PC-3 (cell line): ENCODE data around the gene CCDC141. TPM values are rescaled to one million over a fixed set of nuclear protein-coding genes. Genes with fewer than 3 reads are reported as not detected.
A peak's percentile ranks its signal among the peaks of the same experiment; 100 is the strongest.

Experiments
- ATAC-seq: fragments of 200-7000 bp; cut with Tn5 transposase; 2 replicates; pipeline ENCODE4 v1.9.1; 2020; ENCODE audit warnings: mild to moderate bottlenecking, moderate library complexity
- BruUV-seq: library from RNA; stranded (reverse); fragments of 400-500 nt; replicated peaks from 2 replicates; lab custom pipeline; 2021; lab: Mats Ljungman, UMichigan
- CTCF ChIA-PET: fragments of 300-600 bp; sonication (Branson Sonifier 250); formaldehyde crosslinking; loops from one replicate; lab custom pipeline; 2022; ENCODE audit warnings: antibody characterized with exemption; lab: Charles Lee
- POLR2A ChIA-PET: fragments of 300-600 bp; sonication (Branson Sonifier 250); formaldehyde crosslinking; loops from one replicate; lab custom pipeline; 2022; ENCODE audit warnings: antibody characterized with exemption; ENCODE audit not compliant: unreplicated experiment; lab: Charles Lee
- DNase-seq: peaks from one replicate; pipeline ENCODE4 v3.0.0-alpha.2; 2015
- H2AFZ ChIP-seq: fragments of 300-600 bp; sonication (generic); 2 replicates; pipeline ENCODE4 v1.6.0; 2016; ENCODE audit warnings: antibody characterized with exemption, low read length
- H3F3A ChIP-seq: fragments of 300-600 bp; sonication (generic); one replicate; pipeline ENCODE4 v1.6.0; 2017; ENCODE audit warnings: antibody characterized with exemption, low read length, control low read depth, mild to moderate bottlenecking; ENCODE audit not compliant: unreplicated experiment
- H3K27ac ChIP-seq: fragments of 300-600 bp; sonication (generic); 2 replicates; pipeline ENCODE4 v1.5.1; 2016; ENCODE audit warnings: mild to moderate bottlenecking, low read length
- H3K27me3 ChIP-seq: fragments of 300-600 bp; sonication (generic); 2 replicates; pipeline ENCODE4 v1.6.1; 2016; ENCODE audit warnings: low read length, mixed read lengths
- H3K36me3 ChIP-seq: fragments of 300-600 bp; sonication (generic); 2 replicates; pipeline ENCODE4 v1.6.1; 2016; ENCODE audit warnings: low read depth, mixed run types, low read length, mixed read lengths
- H3K4me1 ChIP-seq: fragments of 300-600 bp; sonication (generic); 2 replicates; pipeline ENCODE4 v1.5.1; 2016; ENCODE audit warnings: low read length; ENCODE audit not compliant: insufficient read depth
- H3K4me2 ChIP-seq: fragments of 300-600 bp; sonication (generic); 2 replicates; pipeline ENCODE4 v1.6.0; 2016; ENCODE audit warnings: low read length
- H3K4me3 ChIP-seq: fragments of 300-600 bp; sonication (generic); 2 replicates; pipeline ENCODE4 v1.5.1; 2016; ENCODE audit warnings: mild to moderate bottlenecking, low read length, mixed read lengths
- H3K79me2 ChIP-seq: fragments of 300-600 bp; sonication (generic); 2 replicates; pipeline ENCODE4 v1.6.1; 2017; ENCODE audit warnings: low read length, mixed read lengths
- H3K9ac ChIP-seq: fragments of 300-600 bp; sonication (generic); 2 replicates; pipeline ENCODE4 v1.6.0; 2016; ENCODE audit warnings: mild to moderate bottlenecking, low read length
- H3K9me2 ChIP-seq: fragments of 300-600 bp; sonication (generic); replicated peaks from 2 replicates; pipeline ENCODE4 v1.6.1; 2016; ENCODE audit warnings: mixed run types, low read length, mixed read lengths
- H3K9me3 ChIP-seq: fragments of 300-600 bp; sonication (generic); 2 replicates; pipeline ENCODE4 v1.6.1; 2016; ENCODE audit warnings: low read length, mixed read lengths
- H4K20me1 ChIP-seq: fragments of 300-600 bp; sonication (generic); 2 replicates; pipeline ENCODE4 v1.6.1; 2016; ENCODE audit warnings: low read length, mixed read lengths
- CTCF ChIP-seq: fragments of 300-600 bp; sonication (generic); conservative IDR thresholded peaks from 2 replicates; pipeline ENCODE4 v1.5.1; 2017; ENCODE audit warnings: antibody characterized with exemption, low read depth, mild to moderate bottlenecking, low read length
- EZH2 ChIP-seq: fragments of 300-600 bp; sonication (generic); IDR thresholded peaks from one replicate; pipeline ENCODE4 v1.6.1; 2017; ENCODE audit warnings: antibody characterized with exemption, mild to moderate bottlenecking, low read length; ENCODE audit not compliant: unreplicated experiment
- EZH2phosphoT487 ChIP-seq: fragments of 300-600 bp; sonication (generic); IDR thresholded peaks from 2 replicates; pipeline ENCODE4 v1.6.1; 2018; ENCODE audit warnings: mild to moderate bottlenecking, antibody characterized with exemption, low read length, borderline replicate concordance
- intact Hi-C: fragments of 100-400 bp; cut with micrococcal nuclease; formaldehyde crosslinking; loops from 2 replicates; pipeline ENCODE4 v1.9.0; 2023
- total RNA-seq: library from RNA; depleted of rRNA; stranded (reverse); fragments of >200 nt; gene quantifications from 2 replicates; pipeline ENCODE4 v1.2.3, GENCODE V29; 2014

CCDC141 gene
- total RNA-seq, 1 experiment from 2014 or later, result 1.1 TPM

- TF ChIP-seq EZH2phosphoT487, result no peak
- no peak for TF ChIP-seq CTCF
- no peak for TF ChIP-seq EZH2
- Histone ChIP-seq H2AFZ (no peak overlapping the region), H3K27ac (no peak overlapping the region), H3K36me3 (no peaks in the 10 kb centered on the region), H3K9ac (no peak overlapping the region), H3K4me1 (peaks cover 32% of the 10 kb centered on the region), H3K4me2 (no peak overlapping the region), H3F3A (no peaks in the 10 kb centered on the region), H3K9me2 (no peaks in the 10 kb centered on the region), H3K9me3 (no peaks in the 10 kb centered on the region), H4K20me1 (no peaks in the 10 kb centered on the region), H3K79me2 (no peaks in the 10 kb centered on the region), H3K27me3 (no peaks in the 10 kb centered on the region), H3K4me3 (no peak overlapping the region)
- ATAC-seq (no peak), DNase-seq (no peak)
- intact Hi-C loops, result no loop called here
- ChIA-PET POLR2A (no interaction called here), CTCF (no interaction called here)
- BruUV-seq, result no TSS peak
Measured at GRCh38 chr2:178827111-178827510, 222.8 kb downstream of the CCDC141 start.

- CTCF ChIA-PET, result interaction anchor here (0.7 kb wide), 1 partner anchor 58 kb away, joined by 6 read pairs; no protein-coding TSS in a partner anchor
- Histone ChIP-seq H3F3A (no peaks in the 10 kb centered on the region), H3K9me3 (no peaks in the 10 kb centered on the region), H2AFZ (no peak overlapping the region), H3K27ac (no peak overlapping the region), H3K4me1 (peaks cover 25% of the 10 kb centered on the region), H3K79me2 (no peaks in the 10 kb centered on the region), H3K9me2 (no peaks in the 10 kb centered on the region), H3K36me3 (no peaks in the 10 kb centered on the region), H3K4me3 (no peak overlapping the region), H3K9ac (no peak overlapping the region), H3K4me2 (no peak overlapping the region), H3K27me3 (no peaks in the 10 kb centered on the region), H4K20me1 (no peaks in the 10 kb centered on the region)
- TF ChIP-seq EZH2phosphoT487 (no peak), CTCF (no peak), EZH2 (no peak)
- intact Hi-C loops, result no loop called here
- POLR2A ChIA-PET, result no interaction called here
- no TSS peak for BruUV-seq
- ATAC-seq (peak; percentile 55), DNase-seq (peak; percentile 62)
Measured at GRCh38 chr2:178825183-178825582, 224.8 kb downstream of the CCDC141 start.

- Histone ChIP-seq H3K9me2 (no peaks in the 10 kb centered on the region), H3K4me2 (no peak overlapping the region), H3K4me3 (no peak overlapping the region), H3K9me3 (no peaks in the 10 kb centered on the region), H2AFZ (no peak overlapping the region), H3K27me3 (no peaks in the 10 kb centered on the region), H3K36me3 (no peaks in the 10 kb centered on the region), H3K27ac (no peak overlapping the region), H4K20me1 (no peaks in the 10 kb centered on the region), H3K9ac (no peak overlapping the region), H3K79me2 (no peaks in the 10 kb centered on the region), H3K4me1 (peaks cover 15% of the 10 kb centered on the region), H3F3A (no peaks in the 10 kb centered on the region)
- ATAC-seq (no peak), DNase-seq (no peak)
- no peak for TF ChIP-seq EZH2
- no peak for TF ChIP-seq EZH2phosphoT487
- TF ChIP-seq CTCF, result no peak
- intact Hi-C loops, result no loop called here
- POLR2A ChIA-PET, result no interaction called here
- no TSS peak for BruUV-seq
- CTCF ChIA-PET, result no interaction called here
Measured at GRCh38 chr2:178824181-178824580, 225.8 kb downstream of the CCDC141 start.
